Upper lobe of right lung (tissue), 1 donor: ENCODE data around the gene DELE1. TPM values are rescaled to one million over a fixed set of nuclear protein-coding genes. Genes with fewer than 3 reads are reported as not detected.

Experiments used
- ATAC-seq: fragments of 200-7000 bp; cut with Tn5 transposase; one replicate; pipeline ENCODE4 v1.9.1; 2020; ENCODE audit warnings: mild to moderate bottlenecking, moderate library complexity
- DNase-seq: peaks from one replicate; pipeline ENCODE4 v3.0.0-alpha.2; 2020
- H3K27ac ChIP-seq: fragments of 200-600 bp; one replicate; pipeline ENCODE4 v1.8.0; 2022
- H3K27me3 ChIP-seq: fragments of 200-600 bp; one replicate; pipeline ENCODE4 v1.8.0; 2022; ENCODE audit warnings: mild to moderate bottlenecking
- H3K36me3 ChIP-seq: fragments of 200-600 bp; one replicate; pipeline ENCODE4 v1.8.0; 2022
- H3K4me1 ChIP-seq: fragments of 200-600 bp; one replicate; pipeline ENCODE4 v1.8.0; 2022
- H3K4me3 ChIP-seq: fragments of 200-600 bp; one replicate; pipeline ENCODE4 v1.8.0; 2022; ENCODE audit warnings: mild to moderate bottlenecking
- H3K9me3 ChIP-seq: fragments of 200-600 bp; one replicate; pipeline ENCODE4 v1.8.0; 2022
- CTCF ChIP-seq: fragments of 200-600 bp; IDR thresholded peaks from one replicate; pipeline ENCODE4 v1.8.0; 2022; ENCODE audit warnings: antibody characterized with exemption
- intact Hi-C: fragments of 100-400 bp; cut with DNase I; formaldehyde crosslinking; loops from one replicate; pipeline ENCODE4 v1.11.0; 2022
- total RNA-seq: library from RNA; stranded (reverse); fragmentation: NEBNext Ultra II Directional; extraction: Animal tissue kit (Norgen Biotek cat#: 25700); gene quantifications from one replicate; pipeline ENCODE4 v1.2.1, GENCODE V29; 2021
- donor health status: DM: no; HTN: yes; CAD: no; lungs with severe emphysema.

The DELE1 gene
- total RNA-seq, 1 donor from 2014 or later, result 83.3 TPM

GRCh38 chr5:141960018-141960417 lies 36.3 kb downstream of the DELE1 start:
- Histone ChIP-seq H3K36me3 (no peaks in the 10 kb centered on the region), H3K4me1 (peaks cover 20% of the 10 kb centered on the region), H3K27me3 (no peaks in the 10 kb centered on the region), H3K9me3 (no peaks in the 10 kb centered on the region), H3K4me3 (no peak overlapping the region), H3K27ac (peak overlapping the region; percentile 13)
- ATAC-seq (no peak), DNase-seq (no peak)
- peak; percentile 28 for TF ChIP-seq CTCF
- intact Hi-C loops, result loop anchor here (5.0 kb wide), 2 partner anchors 83 to 268 kb away; partner anchors contain the start of gene PCDH1

GRCh38 chr5:141960449-141961323 lies 37.0 kb downstream of the DELE1 start:
- TF ChIP-seq CTCF, result peak; percentile 89
- Histone ChIP-seq H3K4me1 (peaks cover 20% of the 10 kb centered on the region), H3K36me3 (no peaks in the 10 kb centered on the region), H3K9me3 (no peaks in the 10 kb centered on the region), H3K27ac (peak overlapping the region; percentile 13), H3K4me3 (no peak overlapping the region), H3K27me3 (no peaks in the 10 kb centered on the region)
- peak; percentile 89 for DNase-seq
- intact Hi-C loops, result loop anchor here (5.0 kb wide), 2 partner anchors 83 to 268 kb away; partner anchors contain the start of gene PCDH1
- ATAC-seq, result peak; percentile 91

- Histone ChIP-seq H3K36me3 (no peaks in the 10 kb centered on the region), H3K9me3 (no peaks in the 10 kb centered on the region), H3K4me1 (peaks cover 20% of the 10 kb centered on the region), H3K27me3 (no peaks in the 10 kb centered on the region), H3K27ac (no peak overlapping the region), H3K4me3 (no peak overlapping the region)
- ATAC-seq (no peak), DNase-seq (no peak)
- no peak for TF ChIP-seq CTCF
- intact Hi-C loops, result loop anchor here (5.0 kb wide), 2 partner anchors 84 to 269 kb away; partner anchors contain the start of gene PCDH1
Measured at GRCh38 chr5:141961466-141961865, 37.8 kb downstream of the DELE1 start.

- Histone ChIP-seq H3K36me3 (no peaks in the 10 kb centered on the region), H3K27ac (no peak overlapping the region), H3K4me1 (no peaks in the 10 kb centered on the region), H3K9me3 (no peaks in the 10 kb centered on the region), H3K27me3 (no peaks in the 10 kb centered on the region), H3K4me3 (no peak overlapping the region)
- ATAC-seq, result no peak
- intact Hi-C loops, result loop anchor here (5.0 kb wide), 2 partner anchors 86 to 271 kb away; partner anchors contain the start of gene PCDH1
- no peak for DNase-seq
- no peak for TF ChIP-seq CTCF
Measured at GRCh38 chr5:141963701-141964100, 40.0 kb downstream of the DELE1 start.

GRCh38 chr5:141965071-141965470 lies 41.4 kb downstream of the DELE1 start:
- intact Hi-C loops, result no loop called here
- DNase-seq (no peak), ATAC-seq (no peak)

More at GRCh38 chr5:141965071-141965470, 41.4 kb downstream of the DELE1 start:
- Histone ChIP-seq H3K9me3 (no peaks in the 10 kb centered on the region), H3K4me3 (no peak overlapping the region), H3K36me3 (no peaks in the 10 kb centered on the region), H3K4me1 (peaks cover 5% of the 10 kb centered on the region), H3K27ac (no peak overlapping the region), H3K27me3 (no peaks in the 10 kb centered on the region)
- TF ChIP-seq CTCF, result no peak
